NCI-H1436 treated with DMSO at 0.1 percent for 48 hours (cell line): ENCODE results near the gene LGMN.

Experiments used
- DNase-seq: peaks from one replicate; lab custom pipeline; 2025; lab: John Stamatoyannopoulos, UW

The LGMN gene

GRCh38 chr14:92675976-92676375, 72.5 kb downstream of the LGMN start:
- DNase-seq: no peak

GRCh38 chr14:92675421-92675820, 73.0 kb downstream of the LGMN start:
- no peak for DNase-seq

- no peak for DNase-seq
Observed at GRCh38 chr14:92673601-92674150, 74.8 kb downstream of the LGMN start.

GRCh38 chr14:92670643-92671366, 77.6 kb downstream of the LGMN start:
- no peak for DNase-seq

- no peak for DNase-seq
Observed at GRCh38 chr14:92670160-92670559, 78.3 kb downstream of the LGMN start.

- DNase-seq: no peak
Observed at GRCh38 chr14:92668276-92668973, 80.0 kb downstream of the LGMN start.

- DNase-seq: no peak
Observed at GRCh38 chr14:92666251-92666650, 82.2 kb downstream of the LGMN start.

GRCh38 chr14:92665661-92666110, 82.7 kb downstream of the LGMN start:
- DNase-seq: no peak

GRCh38 chr14:92663049-92663448, 85.4 kb downstream of the LGMN start:
- DNase-seq: no peak

- no peak for DNase-seq
Observed at GRCh38 chr14:92660571-92660970, 87.9 kb downstream of the LGMN start.

GRCh38 chr14:92659765-92660561, 88.5 kb downstream of the LGMN start:
- DNase-seq: no peak

GRCh38 chr14:92658684-92659083, 89.7 kb downstream of the LGMN start:
- DNase-seq: no peak

GRCh38 chr14:92658160-92658559, 90.3 kb downstream of the LGMN start:
- no peak for DNase-seq

GRCh38 chr14:92657457-92658142, 90.8 kb downstream of the LGMN start:
- no peak for DNase-seq

GRCh38 chr14:92656306-92657081, 91.9 kb downstream of the LGMN start:
- DNase-seq: no peak

GRCh38 chr14:92655419-92656201, 92.8 kb downstream of the LGMN start:
- DNase-seq: no peak

GRCh38 chr14:92654239-92654901, 94.1 kb downstream of the LGMN start:
- DNase-seq: no peak
